Measurements from ENCODE around the gene PPM1E. TPM values are rescaled to one million over a fixed set of nuclear protein-coding genes. Genes with fewer than 3 reads are reported as not detected.

The PPM1E gene
- total RNA-seq, 4 donors from 2014 or later: under 0.01 to 0.23 TPM; not detected in 2

DNA sequence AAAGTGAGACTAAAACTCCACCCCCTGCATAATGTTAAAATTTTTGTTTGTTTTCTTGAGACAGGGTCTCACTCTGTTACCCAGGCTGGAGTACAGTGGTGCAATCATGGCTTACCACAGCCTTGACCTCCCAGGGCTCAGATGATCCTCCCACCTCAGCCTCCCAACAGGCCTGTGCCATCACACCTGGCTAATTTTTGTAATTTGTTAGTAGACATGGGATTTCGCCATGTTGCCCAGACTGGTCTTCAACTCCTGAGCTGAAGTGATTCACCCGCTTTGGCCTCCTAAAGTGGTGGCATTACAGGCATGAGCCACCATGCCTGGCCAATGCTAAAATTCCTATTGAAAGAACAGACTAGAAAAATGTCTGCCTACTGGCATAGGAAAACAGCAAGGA lies 247.2 kb downstream of the PPM1E start:
- no peak for TF ChIP-seq POLR2A (IDR thresholded peaks at IDR 0.05)
- TF ChIP-seq, protein P1, sequence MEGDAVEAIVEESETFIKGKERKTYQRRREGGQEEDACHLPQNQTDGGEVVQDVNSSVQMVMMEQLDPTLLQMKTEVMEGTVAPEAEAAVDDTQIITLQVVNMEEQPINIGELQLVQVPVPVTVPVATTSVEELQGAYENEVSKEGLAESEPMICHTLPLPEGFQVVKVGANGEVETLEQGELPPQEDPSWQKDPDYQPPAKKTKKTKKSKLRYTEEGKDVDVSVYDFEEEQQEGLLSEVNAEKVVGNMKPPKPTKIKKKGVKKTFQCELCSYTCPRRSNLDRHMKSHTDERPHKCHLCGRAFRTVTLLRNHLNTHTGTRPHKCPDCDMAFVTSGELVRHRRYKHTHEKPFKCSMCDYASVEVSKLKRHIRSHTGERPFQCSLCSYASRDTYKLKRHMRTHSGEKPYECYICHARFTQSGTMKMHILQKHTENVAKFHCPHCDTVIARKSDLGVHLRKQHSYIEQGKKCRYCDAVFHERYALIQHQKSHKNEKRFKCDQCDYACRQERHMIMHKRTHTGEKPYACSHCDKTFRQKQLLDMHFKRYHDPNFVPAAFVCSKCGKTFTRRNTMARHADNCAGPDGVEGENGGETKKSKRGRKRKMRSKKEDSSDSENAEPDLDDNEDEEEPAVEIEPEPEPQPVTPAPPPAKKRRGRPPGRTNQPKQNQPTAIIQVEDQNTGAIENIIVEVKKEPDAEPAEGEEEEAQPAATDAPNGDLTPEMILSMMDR (IDR thresholded peaks at IDR 0.05): no peak
- H3K4me1 ChIP-seq: peaks cover 0 to 3% (median 0%) of the 10 kb centered on the region in 3 donors
- DNase-seq: no peak
- H3K9me3 ChIP-seq: no peaks in the 10 kb centered on the region
- 100% methylated on average over 2 of the region's 2 CpGs for WGBS, 2 donors
- H3K36me3 ChIP-seq: peaks cover 0 to 54% (median 7%) of the 10 kb centered on the region in 3 donors
- H3K27ac ChIP-seq: no peak overlapping the region
- H3K27me3 ChIP-seq: no peaks in the 10 kb centered on the region
- intact Hi-C loops (cut with DNase I): loop anchor here (10.0 kb wide), 2 partner anchors 298 to 478 kb away; no protein-coding TSS in a partner anchor
- H3K4me3 ChIP-seq: no peak overlapping the region

DNA sequence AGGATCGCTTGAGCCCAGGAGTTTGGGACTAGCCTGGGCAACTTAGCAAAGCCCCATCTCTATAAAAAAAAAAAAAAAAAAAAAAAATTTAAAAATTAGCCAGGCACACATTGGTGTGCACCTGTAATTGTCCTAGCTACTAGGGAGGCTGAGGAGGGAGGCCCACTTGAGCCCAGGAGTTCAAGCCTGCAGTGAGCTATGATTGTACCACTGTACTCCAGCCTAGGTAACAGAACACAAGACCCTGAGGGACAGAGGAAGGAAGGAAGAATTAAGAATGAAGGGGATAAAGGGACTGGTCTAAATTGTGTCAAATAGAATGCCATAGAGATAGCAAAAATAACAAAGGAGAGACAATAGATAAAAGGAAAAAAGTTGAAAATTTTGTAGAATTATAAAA lies 248.2 kb downstream of the PPM1E start:
- 87 to 100% methylated on average over 1 of the region's 1 CpG for WGBS, 2 donors
- intact Hi-C loops (cut with DNase I): loop anchor here (10.0 kb wide), 2 partner anchors 299 to 479 kb away; no protein-coding TSS in a partner anchor

DNA sequence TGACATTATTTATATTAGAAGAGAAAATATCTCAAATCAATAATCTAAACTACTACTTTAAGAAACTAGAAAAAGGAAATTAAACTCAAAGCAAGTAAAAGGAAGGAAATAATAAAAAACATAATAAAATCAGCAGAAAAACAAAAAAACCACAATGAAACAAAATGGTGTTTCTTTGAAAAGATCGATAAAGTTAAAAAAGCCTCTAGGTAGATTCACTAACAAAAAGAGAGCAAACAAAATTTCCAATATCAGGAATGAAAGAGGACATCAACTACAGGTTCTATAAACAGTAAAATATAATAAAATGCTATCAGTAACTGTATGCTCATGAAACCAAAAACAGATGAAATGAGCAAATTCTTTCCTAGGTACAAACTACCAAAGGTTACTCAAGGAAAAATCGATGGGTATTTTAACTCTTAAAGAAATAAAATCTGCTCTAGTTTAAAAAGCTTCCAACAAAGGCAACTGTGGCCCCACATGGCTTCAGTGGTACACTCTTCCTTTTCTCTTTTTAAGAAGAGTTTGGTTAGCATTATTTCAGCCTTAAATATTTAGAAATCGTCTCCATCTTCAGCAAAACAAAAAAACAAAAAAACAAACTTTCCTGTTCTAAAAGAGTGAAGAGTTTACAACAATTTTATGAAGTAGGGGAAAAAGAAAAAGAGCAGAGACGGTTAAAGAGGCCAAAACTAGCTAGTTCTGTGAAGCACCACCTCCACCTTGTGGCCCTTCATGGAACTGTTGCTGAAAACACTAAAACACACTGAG lies 248.9 kb downstream of the PPM1E start:
- Histone ChIP-seq H3K36me3 (peaks cover 0 to 56% (median 3%) of the 10 kb centered on the region in 3 donors), H3K9me3 (no peaks in the 10 kb centered on the region), H3K27ac (no peak overlapping the region), H3K4me1 (peaks cover 0 to 3% (median 0%) of the 10 kb centered on the region in 3 donors), H3K4me3 (no peak overlapping the region), H3K27me3 (no peaks in the 10 kb centered on the region)
- 16 to 22% methylated on average over 4 of the region's 4 CpGs for WGBS, 2 donors
- intact Hi-C loops (cut with DNase I): loop anchor here (10.0 kb wide), 2 partner anchors 300 to 480 kb away; no protein-coding TSS in a partner anchor
- no peak for DNase-seq
- no peak for TF ChIP-seq POLR2A (IDR thresholded peaks at IDR 0.05)
- TF ChIP-seq, protein P1 (IDR thresholded peaks at IDR 0.05): peak; percentile 91 to 95 (median 94)

More for the DNA sequence above, 248.2 kb downstream of the PPM1E start:
- Histone ChIP-seq H3K27ac (no peak overlapping the region), H3K4me3 (no peak overlapping the region), H3K36me3 (peaks cover 0 to 56% (median 7%) of the 10 kb centered on the region in 3 donors), H3K9me3 (no peaks in the 10 kb centered on the region), H3K4me1 (peaks cover 0 to 3% (median 0%) of the 10 kb centered on the region in 3 donors), H3K27me3 (no peaks in the 10 kb centered on the region)
- TF ChIP-seq POLR2A (IDR thresholded peaks at IDR 0.05): no peak
- TF ChIP-seq, protein P1 (IDR thresholded peaks at IDR 0.05): no peak
- DNase-seq: no peak

DNA sequence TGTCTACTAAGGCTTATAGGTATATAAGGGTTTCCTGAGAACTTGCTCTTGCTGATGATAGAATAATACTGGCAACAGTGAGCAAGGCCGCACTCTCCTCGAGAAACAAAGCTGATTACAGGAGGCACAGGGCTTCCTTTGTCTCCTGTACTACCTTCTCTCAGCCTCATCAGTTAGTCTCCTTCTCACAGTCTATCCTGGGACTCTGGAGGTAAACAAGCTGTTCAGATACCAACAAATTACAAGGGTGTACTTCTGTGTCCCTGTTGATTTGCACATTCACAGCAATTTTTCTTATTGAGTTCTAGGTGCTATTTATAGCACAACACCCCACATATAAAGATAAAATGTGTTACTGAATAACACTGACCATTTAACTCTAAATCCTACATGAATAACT lies 252.3 kb downstream of the PPM1E start:
- H3K36me3 ChIP-seq: peaks cover 0 to 69% (median 9%) of the 10 kb centered on the region in 3 donors
- no peak overlapping the region for H3K27ac ChIP-seq
- intact Hi-C loops (cut with DNase I): loop anchor here (10.0 kb wide), 2 partner anchors 303 to 483 kb away; no protein-coding TSS in a partner anchor
- WGBS, 2 donors: 100% methylated on average over 2 of the region's 2 CpGs
- H3K27me3 ChIP-seq: no peaks in the 10 kb centered on the region
- no peak for DNase-seq
- no peak overlapping the region for H3K4me3 ChIP-seq
- no peaks in the 10 kb centered on the region for H3K4me1 ChIP-seq
- no peaks in the 10 kb centered on the region for H3K9me3 ChIP-seq
- TF ChIP-seq, protein P1 (IDR thresholded peaks at IDR 0.05): no peak
- TF ChIP-seq POLR2A (IDR thresholded peaks at IDR 0.05): no peak

DNA sequence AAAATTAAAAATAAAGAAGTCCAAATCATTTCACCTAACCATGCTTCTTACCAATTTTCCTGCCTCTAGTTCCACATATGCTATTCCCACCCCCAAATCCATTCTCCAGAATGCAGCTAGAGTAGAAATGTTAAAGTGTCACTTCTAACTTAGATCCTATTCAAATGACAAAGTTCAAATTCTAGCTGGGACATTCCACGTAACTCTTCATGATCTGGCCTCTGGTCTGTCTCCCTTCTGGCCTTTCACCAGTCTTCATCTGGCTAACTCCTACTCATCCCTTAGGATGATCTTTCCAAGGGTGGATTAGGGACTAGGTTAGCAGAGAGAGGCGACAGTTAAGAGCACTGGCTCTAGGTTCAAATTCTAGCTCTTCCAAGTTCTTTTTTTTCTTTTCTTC lies 253.1 kb downstream of the PPM1E start:
- Histone ChIP-seq H3K4me1 (no peaks in the 10 kb centered on the region), H3K36me3 (peaks cover 0 to 76% (median 9%) of the 10 kb centered on the region in 3 donors), H3K27me3 (no peaks in the 10 kb centered on the region), H3K9me3 (no peaks in the 10 kb centered on the region), H3K27ac (no peak overlapping the region), H3K4me3 (no peak overlapping the region)
- intact Hi-C loops (cut with DNase I): loop anchor here (10.0 kb wide), 2 partner anchors 304 to 484 kb away; no protein-coding TSS in a partner anchor
- no peak for DNase-seq
- 94 to 96% methylated on average over 2 of the region's 2 CpGs for WGBS, 2 donors
- TF ChIP-seq, protein P1 (IDR thresholded peaks at IDR 0.05): no peak
- no peak for TF ChIP-seq POLR2A (IDR thresholded peaks at IDR 0.05)

All from esophagus squamous epithelium (tissue), 5 donors.